RWPE2 (cell line): ENCODE measurements around the gene DTNB.
"Not testable (repeated sequence)": the region's sequence is repeated elsewhere in the genome, so short reads cannot be mapped to it uniquely, and the experiment has no call there.

Experiments
- ATAC-seq: fragments of 200-7000 bp; cut with Tn5 transposase; 3 replicates; pipeline ENCODE4 v1.9.1; 2021; ENCODE audit warnings: low read depth
- DNase-seq: peaks from one replicate; pipeline ENCODE4 v3.0.0-alpha.2; 2020; ENCODE audit warnings: low spot score
- H3K27ac ChIP-seq: fragments of 450-650 bp; 2 replicates; pipeline ENCODE4 v1.5.1; 2017; ENCODE audit warnings: mild to moderate bottlenecking; ENCODE audit not compliant: poor library complexity, severe bottlenecking
- H3K27me3 ChIP-seq: fragments of 250-450 bp; sonication (Bioruptor Pico); 2 replicates; pipeline ENCODE4 v1.5.1; 2021; ENCODE audit warnings: mild to moderate bottlenecking, moderate library complexity; ENCODE audit not compliant: insufficient read depth, poor library complexity, severe bottlenecking
- H3K36me3 ChIP-seq: fragments of 250-450 bp; sonication (Bioruptor Pico); 2 replicates; pipeline ENCODE4 v1.5.1; 2020; ENCODE audit warnings: low read depth, mild to moderate bottlenecking, moderate library complexity
- H3K4me1 ChIP-seq: fragments of 250-450 bp; sonication (Bioruptor Pico); 2 replicates; pipeline ENCODE4 v1.5.1; 2021; ENCODE audit warnings: mild to moderate bottlenecking, moderate library complexity; ENCODE audit not compliant: insufficient read depth, poor library complexity, severe bottlenecking
- H3K4me3 ChIP-seq: fragments of 250-450 bp; sonication (Bioruptor Pico); 2 replicates; pipeline ENCODE4 v1.5.1; 2021; ENCODE audit warnings: mild to moderate bottlenecking, moderate library complexity; ENCODE audit not compliant: severe bottlenecking
- H3K9me3 ChIP-seq: fragments of 250-450 bp; sonication (Bioruptor Pico); 2 replicates; pipeline ENCODE4 v1.5.1; 2021; ENCODE audit warnings: mild to moderate bottlenecking, moderate library complexity; ENCODE audit not compliant: severe bottlenecking
- TF ChIP-seq, protein P1 (sequence below): fragments of 450-650 bp; IDR thresholded peaks from one replicate; pipeline ENCODE4 v1.5.1; 2017; ENCODE audit warnings: mild to moderate bottlenecking, moderate library complexity; ENCODE audit not compliant: poor library complexity, severe bottlenecking

The DTNB gene

GRCh38 chr2:25552318-25552717 lies 121.1 kb downstream of the DTNB start:
- Histone ChIP-seq H3K27ac (no peak overlapping the region), H3K27me3 (no peaks in the 10 kb centered on the region), H3K9me3 (no peaks in the 10 kb centered on the region), H3K36me3 (no peaks in the 10 kb centered on the region), H3K4me1 (no peaks in the 10 kb centered on the region), H3K4me3 (no peak overlapping the region)
- ATAC-seq (no peak), DNase-seq (no peak)
- TF ChIP-seq, protein P1, sequence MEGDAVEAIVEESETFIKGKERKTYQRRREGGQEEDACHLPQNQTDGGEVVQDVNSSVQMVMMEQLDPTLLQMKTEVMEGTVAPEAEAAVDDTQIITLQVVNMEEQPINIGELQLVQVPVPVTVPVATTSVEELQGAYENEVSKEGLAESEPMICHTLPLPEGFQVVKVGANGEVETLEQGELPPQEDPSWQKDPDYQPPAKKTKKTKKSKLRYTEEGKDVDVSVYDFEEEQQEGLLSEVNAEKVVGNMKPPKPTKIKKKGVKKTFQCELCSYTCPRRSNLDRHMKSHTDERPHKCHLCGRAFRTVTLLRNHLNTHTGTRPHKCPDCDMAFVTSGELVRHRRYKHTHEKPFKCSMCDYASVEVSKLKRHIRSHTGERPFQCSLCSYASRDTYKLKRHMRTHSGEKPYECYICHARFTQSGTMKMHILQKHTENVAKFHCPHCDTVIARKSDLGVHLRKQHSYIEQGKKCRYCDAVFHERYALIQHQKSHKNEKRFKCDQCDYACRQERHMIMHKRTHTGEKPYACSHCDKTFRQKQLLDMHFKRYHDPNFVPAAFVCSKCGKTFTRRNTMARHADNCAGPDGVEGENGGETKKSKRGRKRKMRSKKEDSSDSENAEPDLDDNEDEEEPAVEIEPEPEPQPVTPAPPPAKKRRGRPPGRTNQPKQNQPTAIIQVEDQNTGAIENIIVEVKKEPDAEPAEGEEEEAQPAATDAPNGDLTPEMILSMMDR, result no peak

GRCh38 chr2:25551316-25551715 lies 122.1 kb downstream of the DTNB start:
- H3K4me1 ChIP-seq, result no peaks in the 10 kb centered on the region
- TF ChIP-seq, protein P1, result no peak
- H3K9me3 ChIP-seq, result no peaks in the 10 kb centered on the region
- no peak for ATAC-seq
- H3K4me3 ChIP-seq, result no peak overlapping the region
- H3K36me3 ChIP-seq, result no peaks in the 10 kb centered on the region
- H3K27ac ChIP-seq, result no peak overlapping the region
- DNase-seq, result no peak
- no peaks in the 10 kb centered on the region for H3K27me3 ChIP-seq

DNA sequence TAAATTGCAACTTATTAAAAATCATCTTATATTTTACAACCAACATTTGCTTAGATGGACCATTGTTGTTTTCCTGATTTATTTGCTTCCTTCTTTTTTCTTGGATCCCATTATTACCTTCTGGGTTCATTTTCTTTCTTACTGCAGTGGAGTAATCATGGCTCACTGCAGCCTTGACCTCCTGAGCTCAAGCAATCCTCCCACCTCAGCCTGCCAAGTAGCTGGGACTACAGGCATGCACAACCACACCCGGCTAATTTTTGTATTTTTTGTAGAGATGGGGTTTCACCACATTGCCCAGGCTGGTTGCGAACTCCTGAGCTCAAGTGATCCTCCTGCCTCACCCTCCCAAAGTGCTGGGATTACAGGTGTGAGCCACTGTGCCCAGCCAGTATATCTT lies 123.8 kb downstream of the DTNB start:
- DNase-seq, H3K9me3 ChIP-seq, H3K36me3 ChIP-seq, ATAC-seq, H3K4me1 ChIP-seq, H3K27ac ChIP-seq, H3K4me3 ChIP-seq, H3K27me3 ChIP-seq: not testable (repeated sequence)

DNA sequence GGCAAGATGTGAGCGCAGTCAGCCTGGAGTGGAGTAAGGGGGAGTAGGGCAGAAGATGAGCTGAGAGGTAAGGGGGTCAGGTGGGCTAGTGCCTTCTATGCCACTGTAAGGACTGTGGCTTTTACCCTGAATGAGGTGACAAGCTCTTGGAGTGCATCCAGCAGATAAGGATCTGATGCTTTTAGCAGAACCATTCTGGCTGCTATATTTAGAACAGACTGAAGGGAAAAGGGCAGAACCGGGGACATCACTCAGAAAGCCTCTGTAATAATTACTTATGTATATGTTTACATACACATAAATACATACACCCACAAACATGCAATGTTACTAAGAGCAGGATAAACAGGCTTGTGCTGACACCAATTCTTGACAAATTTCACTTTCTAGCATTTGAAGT lies 124.8 kb downstream of the DTNB start:
- ATAC-seq, result no peak
- TF ChIP-seq, protein P1, result no peak
- no peak overlapping the region for H3K4me3 ChIP-seq
- no peaks in the 10 kb centered on the region for H3K27me3 ChIP-seq
- no peak for DNase-seq
- H3K36me3 ChIP-seq, result no peaks in the 10 kb centered on the region
- H3K4me1 ChIP-seq, result no peaks in the 10 kb centered on the region
- H3K27ac ChIP-seq, result no peak overlapping the region
- no peaks in the 10 kb centered on the region for H3K9me3 ChIP-seq

DNA sequence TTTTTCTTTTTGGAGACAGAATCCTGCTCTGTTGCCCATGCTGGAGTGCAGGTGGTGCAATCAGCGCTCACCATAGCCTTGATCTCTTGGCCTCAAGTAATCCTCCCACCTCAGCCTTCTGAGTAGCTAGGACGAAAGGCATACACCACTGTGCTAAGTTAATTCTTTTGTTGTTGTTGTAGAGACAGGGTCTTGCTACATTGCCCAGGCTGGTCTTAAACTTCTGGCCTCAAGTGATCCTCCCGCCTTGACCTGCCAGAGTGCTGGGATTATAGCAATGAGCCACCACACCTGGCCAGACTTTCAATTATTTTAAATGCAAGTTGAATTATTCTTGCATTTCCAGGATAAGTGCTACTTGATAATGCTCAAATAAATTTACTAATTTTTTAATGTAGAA lies 126.5 kb downstream of the DTNB start:
- no peaks in the 10 kb centered on the region for H3K27me3 ChIP-seq
- H3K36me3 ChIP-seq, result no peaks in the 10 kb centered on the region
- DNase-seq, result no peak
- no peaks in the 10 kb centered on the region for H3K9me3 ChIP-seq
- H3K27ac ChIP-seq, result no peak overlapping the region
- ATAC-seq, result no peak
- H3K4me3 ChIP-seq, result no peak overlapping the region
- TF ChIP-seq, protein P1, result no peak
- H3K4me1 ChIP-seq, result no peaks in the 10 kb centered on the region
